Measurements from ENCODE around the gene PDE4D. TPM values are rescaled to one million over a fixed set of nuclear protein-coding genes. Genes with fewer than 3 reads are reported as not detected.

The PDE4D gene
- total and polyA plus RNA-seq, 8 donors, result 1.5 to 7.1 (median 3.1) TPM

DNA sequence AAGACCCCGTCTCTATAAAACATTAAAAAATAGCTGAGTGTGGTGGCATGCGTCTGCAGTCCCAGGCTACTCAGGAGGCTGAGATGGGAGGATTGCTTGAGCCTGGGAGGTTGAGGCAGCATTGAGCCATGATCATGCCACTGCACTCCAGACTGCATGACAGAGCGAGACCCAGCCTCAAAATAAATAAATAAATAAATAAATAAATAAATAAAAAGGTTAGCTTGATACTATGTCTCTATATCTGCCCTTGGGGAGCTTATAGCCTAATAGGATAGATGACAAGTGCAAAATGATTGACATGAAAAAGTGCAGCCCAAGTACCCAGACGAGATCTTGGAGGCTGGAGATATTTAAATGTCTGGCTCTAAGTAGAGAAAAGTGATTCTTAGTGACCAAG is 122.6 kb downstream of the PDE4D start:
- Histone ChIP-seq H3K27me3 (no peaks in the 10 kb centered on the region), H3K9me3 (no peaks in the 10 kb centered on the region), H3K4me1 (peaks cover 0 to 3% (median 0%) of the 10 kb centered on the region in 3 donors), H3K4me3 (no peak overlapping the region), H3K36me3 (no peaks in the 10 kb centered on the region), H3K27ac (no peak overlapping the region)
- DNase-seq (no peak), FAIRE-seq (no peak), ATAC-seq (no peak)
- 87 to 94% methylated on average over 4 of the region's 4 CpGs for WGBS, 2 donors
- intact Hi-C loops (cut with DNase I), result no loop called here
- TF ChIP-seq, protein P1, sequence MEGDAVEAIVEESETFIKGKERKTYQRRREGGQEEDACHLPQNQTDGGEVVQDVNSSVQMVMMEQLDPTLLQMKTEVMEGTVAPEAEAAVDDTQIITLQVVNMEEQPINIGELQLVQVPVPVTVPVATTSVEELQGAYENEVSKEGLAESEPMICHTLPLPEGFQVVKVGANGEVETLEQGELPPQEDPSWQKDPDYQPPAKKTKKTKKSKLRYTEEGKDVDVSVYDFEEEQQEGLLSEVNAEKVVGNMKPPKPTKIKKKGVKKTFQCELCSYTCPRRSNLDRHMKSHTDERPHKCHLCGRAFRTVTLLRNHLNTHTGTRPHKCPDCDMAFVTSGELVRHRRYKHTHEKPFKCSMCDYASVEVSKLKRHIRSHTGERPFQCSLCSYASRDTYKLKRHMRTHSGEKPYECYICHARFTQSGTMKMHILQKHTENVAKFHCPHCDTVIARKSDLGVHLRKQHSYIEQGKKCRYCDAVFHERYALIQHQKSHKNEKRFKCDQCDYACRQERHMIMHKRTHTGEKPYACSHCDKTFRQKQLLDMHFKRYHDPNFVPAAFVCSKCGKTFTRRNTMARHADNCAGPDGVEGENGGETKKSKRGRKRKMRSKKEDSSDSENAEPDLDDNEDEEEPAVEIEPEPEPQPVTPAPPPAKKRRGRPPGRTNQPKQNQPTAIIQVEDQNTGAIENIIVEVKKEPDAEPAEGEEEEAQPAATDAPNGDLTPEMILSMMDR (IDR thresholded peaks at IDR 0.05), result no peak

DNA sequence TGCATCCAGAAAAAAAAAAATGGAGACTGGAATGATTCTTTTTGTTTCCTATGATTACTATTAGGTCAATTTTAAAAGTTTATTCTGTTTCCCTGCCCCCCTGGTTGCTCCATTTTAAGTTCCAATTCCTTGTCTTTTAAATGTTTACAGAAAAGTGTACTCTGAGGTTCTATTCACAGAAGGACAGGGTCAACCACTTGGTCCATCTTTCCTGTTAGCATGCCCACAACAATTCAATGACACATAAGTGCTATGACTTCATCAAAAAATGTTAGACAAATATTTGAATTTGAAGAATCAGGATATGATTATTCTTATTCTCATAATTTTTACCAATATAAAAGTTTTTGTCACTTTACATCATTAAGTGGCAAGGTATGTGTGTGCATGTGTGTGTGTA is 123.7 kb downstream of the PDE4D start:
- intact Hi-C loops (cut with DNase I), result no loop called here
- peak; percentile 13 for FAIRE-seq

DNA sequence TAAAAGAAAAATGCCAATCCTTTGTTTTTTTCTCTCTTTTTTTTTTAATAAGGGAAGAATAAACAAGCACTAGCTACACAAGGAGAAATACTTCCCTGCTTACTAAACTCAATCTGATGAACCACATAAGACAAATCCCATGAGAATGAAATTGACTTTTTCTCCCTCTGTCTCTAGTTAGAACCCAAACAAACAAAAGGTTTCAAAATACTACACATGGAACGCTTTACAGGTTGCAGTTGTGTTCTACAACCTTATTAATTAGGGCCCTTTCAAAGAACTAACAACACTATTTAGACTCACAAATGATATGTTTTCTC is 124.5 kb downstream of the PDE4D start:
- intact Hi-C loops (cut with DNase I), result no loop called here
- H3K36me3 ChIP-seq, result no peaks in the 10 kb centered on the region
- H3K9me3 ChIP-seq, result no peaks in the 10 kb centered on the region
- H3K4me1 ChIP-seq, result peaks cover 0 to 3% (median 0%) of the 10 kb centered on the region in 3 donors
- no peak overlapping the region for H3K27ac ChIP-seq
- DNase-seq (no peak), FAIRE-seq (no peak), ATAC-seq (peak in 1 of 4 donors; percentile 6)
- no peaks in the 10 kb centered on the region for H3K27me3 ChIP-seq
- H3K4me3 ChIP-seq, result peak overlapping the region in 3 of 4 donors; percentile 22 to 53 (median 44)
- 23% methylated on average over 1 of the region's 1 CpG for WGBS, 2 donors
- TF ChIP-seq, protein P1 (IDR thresholded peaks at IDR 0.05), result no peak

More for the DNA sequence above, 123.7 kb downstream of the PDE4D start:
- TF ChIP-seq, protein P1 (IDR thresholded peaks at IDR 0.05), result no peak
- Histone ChIP-seq H3K4me1 (peaks cover 0 to 3% (median 0%) of the 10 kb centered on the region in 3 donors), H3K4me3 (no peak overlapping the region), H3K36me3 (no peaks in the 10 kb centered on the region), H3K27ac (no peak overlapping the region), H3K27me3 (no peaks in the 10 kb centered on the region), H3K9me3 (no peaks in the 10 kb centered on the region)
- DNase-seq (no peak), ATAC-seq (no peak)

- peak; percentile 81 to 87 (median 84) for ATAC-seq
- H3K4me1 ChIP-seq, result peaks cover 0 to 3% (median 0%) of the 10 kb centered on the region in 3 donors
- no peaks in the 10 kb centered on the region for H3K27me3 ChIP-seq
- peak overlapping the region; percentile 11 to 53 (median 33) for H3K4me3 ChIP-seq
- TF ChIP-seq, protein P1 (IDR thresholded peaks at IDR 0.05), result no peak
- 5% methylated on average over 40 of the region's 40 CpGs for WGBS, 2 donors
- no peaks in the 10 kb centered on the region for H3K9me3 ChIP-seq
- no peaks in the 10 kb centered on the region for H3K36me3 ChIP-seq
- peak; percentile 34 to 77 (median 52) for DNase-seq
- intact Hi-C loops (cut with DNase I), result no loop called here
- no peak for FAIRE-seq
- H3K27ac ChIP-seq, result peak overlapping the region in 1 of 4 donors; percentile 19
Measured at GRCh38 chr5:59768152-59769040, 125.1 kb downstream of the PDE4D start.

GRCh38 chr5:59767681-59768151 is 125.8 kb downstream of the PDE4D start:
- H3K36me3 ChIP-seq, result no peaks in the 10 kb centered on the region
- no peak for FAIRE-seq
- no peak overlapping the region for H3K27ac ChIP-seq
- no peak for DNase-seq
- ATAC-seq, result peak in 2 of 4 donors; percentile 9 to 12
- no peaks in the 10 kb centered on the region for H3K27me3 ChIP-seq
- peaks cover 0 to 3% (median 0%) of the 10 kb centered on the region in 3 donors for H3K4me1 ChIP-seq
- no peaks in the 10 kb centered on the region for H3K9me3 ChIP-seq
- TF ChIP-seq, protein P1 (IDR thresholded peaks at IDR 0.05), result no peak
- peak overlapping the region in 3 of 4 donors; percentile 22 to 53 (median 44) for H3K4me3 ChIP-seq
- WGBS, 2 donors, result 34 to 43% methylated on average over 4 of the region's 4 CpGs
- intact Hi-C loops (cut with DNase I), result no loop called here

Measured in pancreas (tissue), 10 donors.